Embryonic facial prominence (tissue), 1 donor: Measurements from ENCODE around the gene TMEM86B.
"Not testable (repeated sequence)": the region's sequence is repeated elsewhere in the genome, so short reads cannot be mapped to it uniquely, and the experiment has no call there.

Experiments
- DNase-seq: peaks from one replicate; pipeline ENCODE4 v3.0.0-alpha.2; 2016; ENCODE audit errors: extremely low spot score

TMEM86B gene

GRCh38 chr19:55241935-55242464 lies 13.4 kb upstream of the TMEM86B start:
- no peak for DNase-seq

DNA sequence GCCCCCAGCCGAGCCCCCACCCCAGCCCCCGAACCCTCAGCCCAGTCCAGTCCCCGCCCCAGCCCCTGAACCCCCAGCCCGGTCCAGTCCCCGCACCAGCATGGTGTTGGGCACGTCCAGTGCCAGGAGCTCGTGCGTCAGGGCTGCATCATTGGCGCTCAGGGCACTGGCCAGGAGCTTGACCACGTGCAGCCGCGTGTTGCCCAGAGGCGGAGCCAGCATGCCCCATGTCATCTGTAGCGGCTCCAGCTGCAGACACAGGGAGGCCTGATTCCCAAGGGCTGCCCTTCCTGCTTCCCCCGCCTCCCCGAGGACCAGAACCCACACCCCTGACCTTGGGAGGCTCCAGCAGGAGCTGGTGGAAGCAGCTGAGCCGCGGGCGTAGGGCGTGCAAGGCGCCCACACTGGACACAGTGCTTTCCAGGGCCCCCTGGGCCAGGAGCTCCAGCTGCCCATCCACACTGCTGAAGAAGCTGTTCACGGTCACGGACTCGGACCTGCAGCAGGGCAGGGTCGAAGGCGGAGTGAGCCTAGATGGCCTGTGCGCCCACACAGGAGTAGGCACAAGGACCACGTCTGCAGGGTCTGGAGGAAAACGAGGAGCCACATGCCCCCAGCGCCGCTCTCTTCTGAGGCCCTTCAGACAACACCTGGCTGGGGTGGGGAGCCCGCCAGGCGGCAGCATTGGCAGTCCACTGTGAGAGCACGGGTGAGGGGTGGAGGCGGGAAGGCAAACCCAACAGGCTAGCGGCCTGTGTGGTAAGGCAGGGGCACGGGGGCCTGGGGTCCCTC lies 12.8 kb upstream of the TMEM86B start:
- DNase-seq = no peak

DNA sequence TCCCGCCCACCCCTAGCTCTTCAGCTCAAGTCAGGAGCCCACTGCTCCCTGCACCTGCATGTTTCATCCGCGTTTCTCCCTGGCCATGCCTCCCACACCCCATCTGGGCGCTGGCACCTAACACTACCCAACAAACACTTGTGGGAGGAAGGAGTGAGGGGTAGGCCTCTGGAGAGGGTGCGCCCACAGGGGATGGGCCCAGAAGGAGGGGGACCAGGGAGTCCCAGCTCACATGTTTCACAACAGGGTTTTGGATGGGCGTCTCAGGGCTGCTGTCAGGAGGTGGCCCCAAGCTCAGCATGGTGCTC lies 12.1 kb upstream of the TMEM86B start:
- DNase-seq = no peak

GRCh38 chr19:55239004-55239403 lies 10.4 kb upstream of the TMEM86B start:
- no peak for DNase-seq

GRCh38 chr19:55238030-55238429 lies 9.5 kb upstream of the TMEM86B start:
- DNase-seq = no peak

GRCh38 chr19:55232986-55233385 lies 4.4 kb upstream of the TMEM86B start:
- DNase-seq = no peak

DNA sequence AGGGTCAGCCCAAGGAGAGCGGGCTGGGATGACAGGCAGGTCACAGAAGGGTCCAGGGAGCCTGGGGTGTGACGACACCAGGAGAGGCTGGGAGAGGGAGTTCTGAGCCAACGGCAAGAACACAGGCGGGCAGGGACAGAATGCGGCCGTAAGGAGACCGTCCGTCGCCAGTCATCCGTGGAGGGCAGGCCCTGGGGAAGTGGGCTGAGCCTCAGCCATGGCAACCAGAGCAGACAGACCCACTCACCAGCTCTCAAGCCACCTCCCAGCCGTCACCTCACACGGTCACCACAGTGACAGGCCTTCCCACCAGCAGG lies 3.7 kb upstream of the TMEM86B start:
- no peak for DNase-seq

- no peak for DNase-seq
These were observed 3.1 kb upstream of the TMEM86B start for GRCh38 chr19:55231391-55232285.

DNA sequence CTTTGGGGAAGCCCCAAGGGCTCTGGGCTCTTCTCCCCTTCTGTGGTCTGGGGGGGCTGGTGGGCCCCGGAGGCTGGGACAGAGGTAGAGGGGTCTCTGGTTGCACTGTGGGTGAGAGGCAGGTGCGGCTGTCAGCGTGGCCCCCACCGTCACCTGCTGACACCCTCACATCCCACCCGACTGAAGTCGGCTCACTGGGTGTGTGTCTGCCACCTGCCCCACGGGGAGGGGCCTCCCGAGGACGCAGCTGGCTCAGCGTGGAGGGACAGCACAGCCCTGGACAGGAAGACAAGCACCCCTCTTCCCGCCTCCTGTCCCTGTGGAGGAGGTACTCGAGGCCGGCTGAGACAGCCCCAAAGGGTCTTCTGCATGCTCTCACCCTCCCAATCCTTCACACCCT lies 2.2 kb upstream of the TMEM86B start:
- no peak for DNase-seq

DNA sequence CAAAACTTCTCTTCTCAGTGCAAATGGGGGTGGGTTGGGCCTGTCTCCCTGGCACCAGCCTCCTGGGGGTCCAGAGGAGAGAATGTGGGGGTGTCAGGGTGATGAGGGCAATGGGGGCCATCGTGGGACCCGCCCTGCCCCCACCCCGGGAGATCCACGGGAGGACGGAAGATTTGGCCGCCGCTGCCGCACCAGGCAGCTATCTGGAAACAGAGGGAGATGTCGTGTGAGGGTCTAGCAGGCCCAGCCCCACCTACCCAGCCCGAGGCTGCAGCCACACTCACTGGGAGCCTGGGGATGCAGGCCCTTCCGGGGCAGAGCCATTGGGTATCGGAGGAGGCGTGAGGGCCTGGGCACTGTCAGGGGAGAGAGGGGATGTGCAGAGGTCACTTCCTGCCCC lies 1.8 kb upstream of the TMEM86B start:
- DNase-seq = no peak

DNA sequence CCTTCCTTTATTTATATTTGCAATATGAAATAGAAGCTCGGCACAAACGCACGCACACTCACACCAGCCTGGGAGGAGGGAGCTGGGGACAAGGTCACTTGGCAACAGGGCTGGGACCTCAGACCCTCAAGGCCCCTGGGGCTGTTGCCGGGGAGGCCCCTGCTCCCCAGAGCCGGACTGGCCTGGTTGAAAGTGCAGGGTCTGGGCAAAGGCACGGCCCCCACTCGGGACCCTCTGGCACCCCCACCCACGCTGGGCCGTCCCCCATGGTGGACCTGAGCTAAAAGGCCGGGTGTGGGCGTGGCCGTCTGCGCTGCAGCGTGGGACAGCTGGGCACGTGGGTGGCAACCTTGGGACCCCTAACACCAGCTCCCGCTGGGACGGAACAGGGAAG lies 1.2 kb upstream of the TMEM86B start:
- no peak for DNase-seq

DNA sequence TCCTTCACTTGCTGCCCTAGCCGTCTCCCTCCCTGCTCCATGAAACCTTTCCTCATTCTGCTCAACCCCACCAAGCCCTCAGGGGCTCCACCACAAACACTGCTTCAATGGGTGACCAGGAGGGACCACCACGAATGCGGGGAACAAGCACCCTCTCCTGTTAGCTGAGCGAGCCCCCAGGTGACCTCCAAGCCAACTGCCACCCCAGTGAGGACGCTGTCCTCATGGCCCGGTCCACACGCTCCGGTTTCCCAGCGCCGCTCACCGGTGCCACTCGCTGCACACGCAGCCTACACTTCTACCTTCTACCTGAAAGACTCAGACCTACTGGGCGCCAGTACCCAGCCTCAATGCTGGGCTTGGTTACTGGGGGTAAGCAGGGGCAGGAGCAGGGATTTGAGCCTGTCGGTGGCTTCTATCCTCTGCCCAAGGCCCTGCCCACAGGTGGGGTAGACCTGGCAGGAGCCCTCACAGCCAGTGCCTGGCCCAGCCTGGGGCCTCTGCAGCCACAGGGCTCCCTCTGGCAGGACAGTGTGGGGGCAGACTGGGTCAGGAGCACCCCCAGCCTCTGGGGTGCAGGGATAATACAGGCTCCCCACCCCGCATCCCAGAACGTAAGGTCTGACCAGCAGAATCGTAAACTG lies 704 bp upstream of the TMEM86B start:
- no peak for DNase-seq

- DNase-seq = no peak
These were observed 560 bp downstream of the TMEM86B start for GRCh38 chr19:55228015-55228391.

DNA sequence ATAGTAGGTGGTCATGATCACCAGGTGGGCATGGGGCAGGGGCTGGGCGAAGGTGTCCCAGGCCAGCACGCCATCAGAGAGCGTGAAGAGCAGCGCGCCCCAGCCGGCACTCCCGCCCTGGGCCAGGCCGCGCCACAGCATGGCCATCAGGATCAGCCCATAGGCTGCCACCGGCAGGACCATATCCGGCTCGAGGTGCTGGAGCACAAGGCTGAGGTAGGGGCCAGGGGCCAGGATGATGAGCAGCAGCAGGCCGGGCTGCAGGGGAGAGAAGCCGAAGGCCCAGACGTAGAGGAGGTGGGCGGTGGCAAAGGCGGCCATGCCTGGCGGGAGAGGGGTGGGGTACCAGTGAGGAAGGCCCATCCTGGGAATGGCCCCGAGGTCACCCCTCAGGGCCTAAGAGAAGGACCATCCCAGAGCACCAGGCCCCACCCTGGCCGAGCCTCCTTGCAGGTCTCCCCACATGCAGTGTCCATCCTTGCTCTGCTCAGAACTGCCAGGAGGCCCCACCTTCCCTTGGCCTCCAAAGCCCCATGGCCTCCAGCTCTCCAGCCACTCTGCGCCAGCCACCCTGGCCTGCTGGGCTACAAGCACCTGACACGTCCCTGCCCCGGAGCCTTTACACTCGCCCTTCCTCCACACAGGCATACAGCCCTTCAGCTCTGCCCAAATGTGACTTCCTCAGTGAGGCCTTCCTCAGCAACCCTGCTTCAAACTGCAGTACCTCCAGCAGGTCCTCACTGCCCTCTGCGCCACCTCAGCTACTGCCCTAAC lies 1.1 kb downstream of the TMEM86B start:
- DNase-seq = no peak

DNA sequence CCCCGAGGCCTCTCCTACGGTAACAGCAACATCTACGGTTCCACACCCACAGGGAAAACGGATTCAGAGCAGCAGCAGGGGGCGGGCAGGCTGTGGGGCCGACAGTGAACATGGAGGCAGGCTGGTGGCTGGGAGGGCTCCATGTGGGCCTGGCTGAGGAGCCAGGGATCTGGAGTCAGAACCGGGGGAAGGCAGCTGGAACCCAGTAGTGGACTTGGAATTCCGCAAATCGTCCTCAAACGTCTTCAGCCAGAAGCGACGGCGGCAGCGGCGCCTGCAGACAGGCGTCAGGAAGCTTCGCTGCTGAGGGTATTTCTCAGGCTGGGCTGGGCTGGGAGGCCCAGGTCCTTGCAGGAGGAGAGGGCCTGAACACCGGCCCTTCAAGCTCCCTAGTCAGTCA lies 1.8 kb downstream of the TMEM86B start:
- DNase-seq = no peak

DNA sequence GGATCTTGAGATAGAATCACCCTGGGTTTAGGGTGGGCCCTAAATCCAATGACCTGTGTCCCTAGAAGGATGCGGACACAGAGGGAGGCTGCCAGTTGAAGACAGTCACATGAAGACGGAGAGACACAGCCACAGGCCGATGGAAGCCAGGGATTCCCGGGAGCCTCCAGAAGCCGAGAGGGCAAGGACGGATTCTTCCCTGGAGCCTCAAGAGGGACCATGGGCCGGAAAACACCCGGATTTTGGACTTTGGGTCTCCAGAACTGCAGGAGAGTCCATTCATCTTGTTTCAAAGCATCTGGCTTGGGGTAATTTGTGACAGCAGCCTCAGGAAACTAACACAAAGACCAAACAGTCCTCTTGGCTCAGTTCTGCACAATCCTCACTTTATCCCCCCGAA lies 2.3 kb downstream of the TMEM86B start:
- no peak for DNase-seq

- DNase-seq = no peak
These were observed 3.1 kb downstream of the TMEM86B start for GRCh38 chr19:55225415-55225958.

DNA sequence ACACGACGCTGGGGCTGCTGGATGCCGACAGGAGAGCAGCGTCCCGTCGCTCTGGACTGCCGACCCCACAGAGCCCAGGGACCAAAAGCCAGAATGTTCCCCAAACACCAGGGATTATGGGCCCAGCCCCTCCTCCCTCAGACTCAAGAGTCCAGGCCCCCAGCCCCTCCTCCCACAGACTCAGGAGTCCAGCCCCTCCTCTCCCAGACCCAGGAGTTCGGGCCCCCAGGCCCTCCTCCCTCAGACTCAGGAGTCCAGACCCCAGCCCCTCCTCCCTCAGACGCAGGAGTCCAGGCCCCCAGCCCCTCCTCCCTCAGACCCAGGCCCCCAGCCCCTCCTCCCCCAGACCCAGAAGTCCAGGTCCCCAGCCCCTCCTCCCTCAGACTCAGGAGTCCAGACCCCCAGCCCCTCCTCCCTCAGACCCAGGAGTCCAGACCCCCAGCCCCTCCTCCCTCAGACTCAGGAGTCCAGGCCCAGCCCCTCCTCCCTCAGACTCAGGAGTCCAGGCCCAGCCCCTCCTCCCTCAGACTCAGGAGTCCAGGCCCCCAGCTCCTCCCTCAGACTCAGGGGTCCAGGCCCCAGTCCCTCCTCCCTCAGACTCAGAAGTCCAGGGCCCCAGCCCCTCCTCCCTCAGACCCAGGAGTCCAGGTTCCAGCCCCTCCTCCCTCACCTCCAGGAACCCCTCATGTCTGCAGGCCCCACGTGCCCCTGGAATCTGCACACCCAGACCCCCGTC lies 3.7 kb downstream of the TMEM86B start:
- DNase-seq = not testable (repeated sequence)

- no peak for DNase-seq
These were observed 4.4 kb downstream of the TMEM86B start for GRCh38 chr19:55224038-55224665.

GRCh38 chr19:55223291-55224037 lies 5.1 kb downstream of the TMEM86B start:
- no peak for DNase-seq
